ENCODE results near the gene HOXA5.

Gene HOXA5

GRCh38 chr7:27113991-27114769, 29.3 kb downstream of the HOXA5 start:
- no peak for TF ChIP-seq JUND (IDR thresholded peaks at IDR 0.05; ENCODE audit: low read depth)
- in situ Hi-C loops (cut with HindIII; ENCODE audit: low pct_unique_long_range_greater_than_20kb, low sequenced_read_pairs): no loop called here
- no peak for DNase-seq (ENCODE audit: low read depth in 1 of 2, low spot score in 1 of 2)

GRCh38 chr7:27112955-27113949, 30.2 kb downstream of the HOXA5 start:
- in situ Hi-C loops (cut with HindIII; ENCODE audit: low pct_unique_long_range_greater_than_20kb, low sequenced_read_pairs): no loop called here
- TF ChIP-seq JUND (IDR thresholded peaks at IDR 0.05; ENCODE audit: low read depth): no peak
- DNase-seq (ENCODE audit: low read depth in 1 of 2, low spot score in 1 of 2): no peak

- in situ Hi-C loops (cut with HindIII; ENCODE audit: low pct_unique_long_range_greater_than_20kb, low sequenced_read_pairs): no loop called here
- DNase-seq (ENCODE audit: low read depth in 1 of 2, low spot score in 1 of 2): no peak
- no peak for TF ChIP-seq JUND (IDR thresholded peaks at IDR 0.05; ENCODE audit: low read depth)
Measured at GRCh38 chr7:27112361-27112760, 31.1 kb downstream of the HOXA5 start.

GRCh38 chr7:27111751-27112277, 31.7 kb downstream of the HOXA5 start:
- TF ChIP-seq JUND (IDR thresholded peaks at IDR 0.05; ENCODE audit: low read depth): no peak
- in situ Hi-C loops (cut with HindIII; ENCODE audit: low pct_unique_long_range_greater_than_20kb, low sequenced_read_pairs): no loop called here
- no peak for DNase-seq (ENCODE audit: low read depth in 1 of 2, low spot score in 1 of 2)

- no peak for DNase-seq (ENCODE audit: low read depth in 1 of 2, low spot score in 1 of 2)
- TF ChIP-seq JUND (IDR thresholded peaks at IDR 0.05; ENCODE audit: low read depth): no peak
- in situ Hi-C loops (cut with HindIII; ENCODE audit: low pct_unique_long_range_greater_than_20kb, low sequenced_read_pairs): no loop called here
Measured at GRCh38 chr7:27111042-27111750, 32.3 kb downstream of the HOXA5 start.

GRCh38 chr7:27110186-27111031, 33.1 kb downstream of the HOXA5 start:
- in situ Hi-C loops (cut with HindIII; ENCODE audit: low pct_unique_long_range_greater_than_20kb, low sequenced_read_pairs): no loop called here
- no peak for TF ChIP-seq JUND (IDR thresholded peaks at IDR 0.05; ENCODE audit: low read depth)
- DNase-seq (ENCODE audit: low read depth in 1 of 2, low spot score in 1 of 2): peak; percentile 46 to 67

- no peak for TF ChIP-seq JUND (IDR thresholded peaks at IDR 0.05; ENCODE audit: low read depth)
- in situ Hi-C loops (cut with HindIII; ENCODE audit: low pct_unique_long_range_greater_than_20kb, low sequenced_read_pairs): no loop called here
Measured at GRCh38 chr7:27109466-27110185, 33.9 kb downstream of the HOXA5 start.

GRCh38 chr7:27108390-27109127, 34.9 kb downstream of the HOXA5 start:
- in situ Hi-C loops (cut with HindIII; ENCODE audit: low pct_unique_long_range_greater_than_20kb, low sequenced_read_pairs): no loop called here
- TF ChIP-seq JUND (IDR thresholded peaks at IDR 0.05; ENCODE audit: low read depth): no peak
- DNase-seq (ENCODE audit: low read depth in 1 of 2, low spot score in 1 of 2): no peak

More at GRCh38 chr7:27109466-27110185, 33.9 kb downstream of the HOXA5 start:
- no peak for DNase-seq (ENCODE audit: low read depth in 1 of 2, low spot score in 1 of 2)

- no peak for DNase-seq (ENCODE audit: low read depth in 1 of 2, low spot score in 1 of 2)
- in situ Hi-C loops (cut with HindIII; ENCODE audit: low pct_unique_long_range_greater_than_20kb, low sequenced_read_pairs): no loop called here
- TF ChIP-seq JUND (IDR thresholded peaks at IDR 0.05; ENCODE audit: low read depth): no peak
Measured at GRCh38 chr7:27107391-27108381, 35.8 kb downstream of the HOXA5 start.
